Gastroesophageal sphincter (tissue), 4 donors: ENCODE data around the gene NUDT14. TPM values are rescaled to one million over a fixed set of nuclear protein-coding genes. Genes with fewer than 3 reads are reported as not detected.

Experiments
- ATAC-seq: fragments of 150-250 bp; one replicate; pipeline ENCODE4 v1.9.1; 2016; ENCODE audit warnings: mild to moderate bottlenecking, moderate library complexity
- H3K27ac ChIP-seq, 4 donors: fragments of 200-600 bp; sonication (generic) in 3 of 4; 1 replicate in 3 of 4; 2 replicates in 1 of 4; pipeline ENCODE4 v1.5.1; 2016 to 2019
- H3K27me3 ChIP-seq: fragments of 200-600 bp; sonication (generic); one replicate; pipeline ENCODE4 v1.5.1; 2019
- H3K36me3 ChIP-seq, 2 donors: fragments of 200-600 bp; sonication (generic); one replicate each; pipeline ENCODE4 v1.5.1; 2019; ENCODE audit warnings: control low read depth in 1 of 2
- H3K4me1 ChIP-seq, 3 donors: fragments of 200-600 bp; sonication (generic); 1 replicate in 2 of 3; 2 replicates in 1 of 3; pipeline ENCODE4 v1.5.1; 2016 to 2019; ENCODE audit warnings: control low read depth in 2 of 3
- H3K4me3 ChIP-seq, 2 donors: fragments of 200-600 bp; sonication (generic); one replicate each; pipeline ENCODE4 v1.5.1; 2019; ENCODE audit warnings: mild to moderate bottlenecking in 1 of 2, moderate library complexity in 1 of 2
- H3K9me3 ChIP-seq, 3 donors: fragments of 200-600 bp; sonication (generic); one replicate each; pipeline ENCODE4 v1.5.1; 2017 to 2019; ENCODE audit warnings: control low read depth in 2 of 3
- EP300 ChIP-seq: sonication (generic); formaldehyde crosslinking; IDR thresholded peaks from one replicate; pipeline ENCODE4 v1.6.1; 2017; ENCODE audit warnings: antibody characterized with exemption, mild to moderate bottlenecking
- POLR2A ChIP-seq, 2 donors: fragments of 450-650 bp; IDR thresholded peaks; one replicate each; pipeline ENCODE4 v1.6.1; 2017; ENCODE audit warnings: antibody characterized with exemption in 2 of 2, mild to moderate bottlenecking in 2 of 2, moderate library complexity in 1 of 2
- POLR2AphosphoS5 ChIP-seq: sonication (generic); formaldehyde crosslinking; IDR thresholded peaks from one replicate; pipeline ENCODE4 v1.6.1; 2017; ENCODE audit warnings: antibody characterized with exemption
- WGBS, 2 donors: methylation state at CpG; one replicate each; pipeline ENCODE4 v1.1.5; 2018; ENCODE audit warnings: low coverage in 1 of 2; 5-methylcytosine and 5-hydroxymethylcytosine counted together
- small RNA-seq, 4 donors: library from RNA; depleted of rRNA; stranded (forward); fragments of <200 nt; gene quantifications; one replicate each; pipeline ENCODE3, GENCODE V24; 2016
- total RNA-seq, 4 donors: library from RNA; depleted of rRNA; stranded (reverse); fragments of >200 nt; gene quantifications; one replicate each; pipeline ENCODE4 v1.1.0, GENCODE V29; 2016
- TF ChIP-seq, protein P1 (sequence below), 4 experiments: fragments of 200-600 bp in 2 of 4; fragments of 450-650 bp in 2 of 4; sonication (generic) in 1 of 4; IDR thresholded peaks; one replicate each; pipeline ENCODE4 v1.5.1; 2017 to 2019; ENCODE audit warnings: antibody characterized with exemption in 4 of 4, mild to moderate bottlenecking in 2 of 4, moderate library complexity in 2 of 4

NUDT14 gene
- total RNA-seq, 4 donors from 2014 or later = 3.4 to 8.4 (median 4.6) TPM

DNA sequence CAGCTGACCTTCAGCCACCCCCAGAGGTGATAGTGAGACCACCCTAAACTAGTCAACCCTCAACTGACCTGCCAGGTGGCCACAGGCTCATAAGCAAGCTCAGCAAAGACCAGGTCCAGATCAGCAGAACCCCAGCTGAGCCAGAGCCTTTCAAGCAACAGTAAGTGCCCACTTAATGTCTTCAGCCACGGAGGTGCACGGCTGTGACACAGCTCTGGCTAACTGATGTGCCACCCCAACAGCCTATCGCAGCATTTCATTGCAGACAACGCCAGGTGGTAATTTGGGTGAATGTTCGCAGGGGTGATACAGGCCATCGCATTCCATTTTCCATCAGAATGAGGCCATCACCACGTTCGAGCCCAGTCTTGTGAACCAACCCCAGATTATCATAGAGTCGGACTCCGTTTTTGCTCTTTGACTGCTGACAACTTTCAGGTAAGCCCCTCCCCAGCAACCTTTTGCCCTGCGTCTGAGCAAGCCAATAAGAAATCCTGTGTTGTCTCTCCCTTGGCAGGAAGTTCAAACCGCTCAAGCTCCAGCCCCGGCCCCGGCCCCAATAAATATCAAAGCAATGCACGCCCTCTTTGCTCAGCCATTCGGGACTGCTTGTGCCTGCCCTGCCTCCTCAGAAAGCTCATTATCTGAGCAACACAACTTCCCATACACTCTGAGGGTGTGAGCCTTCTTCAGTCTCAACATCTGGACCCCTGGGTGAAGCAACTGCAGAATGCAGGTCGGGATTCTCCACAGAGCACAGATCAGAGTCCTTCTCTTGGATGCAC is 56.9 kb downstream of the NUDT14 start:
- Histone ChIP-seq H3K4me1 (peaks cover 0 to 6% (median 0%) of the 10 kb centered on the region in 3 donors), H3K4me3 (no peak overlapping the region), H3K27me3 (peaks cover 36% of the 10 kb centered on the region), H3K36me3 (no peaks in the 10 kb centered on the region), H3K9me3 (peaks cover 0 to 38% (median 1%) of the 10 kb centered on the region in 3 donors), H3K27ac (no peak overlapping the region)
- TF ChIP-seq, protein P1, sequence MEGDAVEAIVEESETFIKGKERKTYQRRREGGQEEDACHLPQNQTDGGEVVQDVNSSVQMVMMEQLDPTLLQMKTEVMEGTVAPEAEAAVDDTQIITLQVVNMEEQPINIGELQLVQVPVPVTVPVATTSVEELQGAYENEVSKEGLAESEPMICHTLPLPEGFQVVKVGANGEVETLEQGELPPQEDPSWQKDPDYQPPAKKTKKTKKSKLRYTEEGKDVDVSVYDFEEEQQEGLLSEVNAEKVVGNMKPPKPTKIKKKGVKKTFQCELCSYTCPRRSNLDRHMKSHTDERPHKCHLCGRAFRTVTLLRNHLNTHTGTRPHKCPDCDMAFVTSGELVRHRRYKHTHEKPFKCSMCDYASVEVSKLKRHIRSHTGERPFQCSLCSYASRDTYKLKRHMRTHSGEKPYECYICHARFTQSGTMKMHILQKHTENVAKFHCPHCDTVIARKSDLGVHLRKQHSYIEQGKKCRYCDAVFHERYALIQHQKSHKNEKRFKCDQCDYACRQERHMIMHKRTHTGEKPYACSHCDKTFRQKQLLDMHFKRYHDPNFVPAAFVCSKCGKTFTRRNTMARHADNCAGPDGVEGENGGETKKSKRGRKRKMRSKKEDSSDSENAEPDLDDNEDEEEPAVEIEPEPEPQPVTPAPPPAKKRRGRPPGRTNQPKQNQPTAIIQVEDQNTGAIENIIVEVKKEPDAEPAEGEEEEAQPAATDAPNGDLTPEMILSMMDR (IDR thresholded peaks at IDR 0.05) = no peak
- TF ChIP-seq EP300 (no peak), POLR2A (IDR thresholded peaks at IDR 0.05) (no peak)
- ATAC-seq = no peak
- WGBS, 2 donors = 72 to 84% methylated on average over 12 of the region's 17 CpGs

DNA sequence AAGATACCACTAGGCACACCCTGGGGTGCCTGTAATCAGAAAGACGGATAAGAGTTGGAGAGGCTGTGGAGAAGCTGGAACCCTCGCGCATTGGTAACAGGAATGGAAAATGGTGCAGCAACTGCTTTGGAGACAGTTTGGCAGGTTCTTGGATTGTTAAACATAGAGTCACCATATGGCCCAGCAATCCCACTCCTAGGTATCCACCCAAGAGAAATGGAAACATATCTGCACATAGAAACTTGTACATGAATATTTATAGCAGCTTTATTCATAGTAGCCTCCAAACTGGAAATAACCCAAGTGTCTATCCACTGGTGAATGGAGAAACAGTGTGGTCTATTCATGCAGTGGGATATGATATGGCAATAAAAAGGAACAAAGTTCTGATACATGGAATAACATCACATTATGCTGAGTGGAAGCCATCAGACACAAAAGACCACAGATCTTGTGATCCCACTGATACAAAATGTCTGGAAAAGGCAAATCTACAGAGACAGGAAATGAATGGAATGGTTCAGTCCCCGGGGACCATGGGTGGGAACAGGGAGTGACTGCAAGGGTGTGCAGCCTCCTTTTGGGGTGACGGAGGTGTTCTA is 57.9 kb downstream of the NUDT14 start:
- TF ChIP-seq POLR2AphosphoS5 (no peak), EP300 (no peak), POLR2A (IDR thresholded peaks at IDR 0.05) (no peak)
- TF ChIP-seq, protein P1 (IDR thresholded peaks at IDR 0.05) = no peak
- Histone ChIP-seq H3K4me3 (no peak overlapping the region), H3K4me1 (peaks cover 0 to 6% (median 0%) of the 10 kb centered on the region in 3 donors), H3K9me3 (peaks cover 0 to 38% (median 1%) of the 10 kb centered on the region in 3 donors), H3K36me3 (no peaks in the 10 kb centered on the region), H3K27me3 (peaks cover 34% of the 10 kb centered on the region), H3K27ac (no peak overlapping the region)
- 69 to 82% methylated on average over 4 to 5 of the region's 5 CpGs for WGBS, 2 donors
- no peak for ATAC-seq

Small RNAs within 50 kb of the gene (small RNA-seq; reads per million reads assigned to genes)
- 0 to 0.09 (median 0) reads per million in 4 donors for gene MIR6765

Other genes with a start within 250 kb of the NUDT14 start
- gene AHNAK2, start 202.9 kb downstream of the NUDT14 start, total RNA-seq = 100 to 1,000 TPM; 105 to 529 (median 239) TPM
- gene CLBA1, start 195.5 kb downstream of the NUDT14 start, total RNA-seq = 1 to 10 TPM; 2.4 to 8.8 (median 5.8) TPM
- gene CDCA4, start 160.2 kb downstream of the NUDT14 start, total RNA-seq = 1 to 10 TPM; 5.8 to 7.8 (median 6.2) TPM
- 1 to 10 TPM; 1.0 to 3.2 (median 2.1) TPM for gene GPR132, start 115.9 kb downstream of the NUDT14 start, total RNA-seq
- gene JAG2, start 12.5 kb downstream of the NUDT14 start, total RNA-seq = 10 to 100 TPM in 3 of 4 donors, 1 to 10 TPM in 1; 3.7 to 18.8 (median 14.5) TPM
- gene BTBD6, start 67.2 kb upstream of the NUDT14 start, total RNA-seq = 10 to 100 TPM; 50.9 to 80.7 (median 66.1) TPM
- gene BRF1, start 119.7 kb upstream of the NUDT14 start, total RNA-seq = 10 to 100 TPM; 25.2 to 35.6 (median 30.9) TPM
- 10 to 100 TPM; 61.5 to 91.1 (median 74.7) TPM for gene PACS2, start 133.4 kb upstream of the NUDT14 start, total RNA-seq
- gene TEX22, start 217.2 kb upstream of the NUDT14 start, total RNA-seq = under 1 TPM in 1 of 4 donors, not detected in 3; 0.42 TPM
- 10 to 100 TPM; 48.0 to 83.5 (median 58.7) TPM for gene MTA1, start 238.5 kb upstream of the NUDT14 start, total RNA-seq